Measurements from ENCODE around the gene TTC34.

Gene TTC34

GRCh38 chr1:2637442-2638145 lies 163.9 kb downstream of the TTC34 start:
- H3K27me3 ChIP-seq (ENCODE audit: insufficient read depth, low read length) = no peaks in the 10 kb centered on the region; the same call in 1 of the 2 replicates
- TF ChIP-seq CTCF (IDR thresholded peaks at IDR 0.05; ENCODE audit: low read length) (no peak), EZH2 (IDR thresholded peaks at IDR 0.05; ENCODE audit: borderline replicate concordance, low read length) (no peak)
- no peak overlapping the region for H3K4me3 ChIP-seq (ENCODE audit: low read depth, low read length, poor library complexity, severe bottlenecking)
- no peaks in the 10 kb centered on the region for H4K20me1 ChIP-seq (ENCODE audit: insufficient read depth, low read length)
- H3K27ac ChIP-seq (ENCODE audit: low read depth, low read length, poor library complexity, severe bottlenecking) = no peak overlapping the region
- no peaks in the 10 kb centered on the region for H3K79me2 ChIP-seq (ENCODE audit: insufficient read depth, low read length)
- H3K9me2 ChIP-seq (ENCODE audit: low read depth, low read length) = no peaks in the 10 kb centered on the region
- no peaks in the 10 kb centered on the region; the same call in 1 of the 2 replicates for H3K36me3 ChIP-seq (ENCODE audit: insufficient read depth, low read length)
- no peaks in the 10 kb centered on the region for H3F3A ChIP-seq (ENCODE audit: insufficient read depth, low read length)
- no peak overlapping the region for H3K9ac ChIP-seq (ENCODE audit: low read length)
- no peak overlapping the region for H2AFZ ChIP-seq (ENCODE audit: low read length)
- no peak overlapping the region for H3K4me2 ChIP-seq (ENCODE audit: low read length)
- peaks cover 13% of the 10 kb centered on the region for H3K9me3 ChIP-seq (ENCODE audit: low read length)
- H3K4me1 ChIP-seq (ENCODE audit: insufficient read depth, low read length, severe bottlenecking) = peaks cover 9% of the 10 kb centered on the region

- Histone ChIP-seq H3K9me2 (ENCODE audit: low read depth, low read length) (no peaks in the 10 kb centered on the region), H3K9me3 (ENCODE audit: low read length) (peaks cover 13% of the 10 kb centered on the region), H3K27me3 (ENCODE audit: insufficient read depth, low read length) (no peaks in the 10 kb centered on the region; the same call in 1 of the 2 replicates), H3K4me2 (ENCODE audit: low read length) (no peak overlapping the region), H3K4me3 (ENCODE audit: low read depth, low read length, poor library complexity, severe bottlenecking) (no peak overlapping the region), H3K36me3 (ENCODE audit: insufficient read depth, low read length) (no peaks in the 10 kb centered on the region; the same call in 1 of the 2 replicates), H3K27ac (ENCODE audit: low read depth, low read length, poor library complexity, severe bottlenecking) (no peak overlapping the region), H3K79me2 (ENCODE audit: insufficient read depth, low read length) (no peaks in the 10 kb centered on the region), H3F3A (ENCODE audit: insufficient read depth, low read length) (no peaks in the 10 kb centered on the region), H3K9ac (ENCODE audit: low read length) (no peak overlapping the region), H4K20me1 (ENCODE audit: insufficient read depth, low read length) (no peaks in the 10 kb centered on the region), H3K4me1 (ENCODE audit: insufficient read depth, low read length, severe bottlenecking) (peaks cover under 1% of the 10 kb centered on the region), H2AFZ (ENCODE audit: low read length) (no peak overlapping the region)
- no peak for TF ChIP-seq CTCF (IDR thresholded peaks at IDR 0.05; ENCODE audit: low read length)
- TF ChIP-seq EZH2 (IDR thresholded peaks at IDR 0.05; ENCODE audit: borderline replicate concordance, low read length) = no peak
These were observed 164.8 kb downstream of the TTC34 start for GRCh38 chr1:2636733-2637132.

- TF ChIP-seq CTCF (IDR thresholded peaks at IDR 0.05; ENCODE audit: low read length) (no peak), EZH2 (IDR thresholded peaks at IDR 0.05; ENCODE audit: borderline replicate concordance, low read length) (no peak)
- Histone ChIP-seq H2AFZ (ENCODE audit: low read length) (no peak overlapping the region), H3K4me2 (ENCODE audit: low read length) (no peak overlapping the region), H3K4me1 (ENCODE audit: insufficient read depth, low read length, severe bottlenecking) (no peaks in the 10 kb centered on the region), H3K9me2 (ENCODE audit: low read depth, low read length) (no peaks in the 10 kb centered on the region), H3K27ac (ENCODE audit: low read depth, low read length, poor library complexity, severe bottlenecking) (no peak overlapping the region), H4K20me1 (ENCODE audit: insufficient read depth, low read length) (no peaks in the 10 kb centered on the region), H3K9ac (ENCODE audit: low read length) (no peak overlapping the region), H3K27me3 (ENCODE audit: insufficient read depth, low read length) (no peaks in the 10 kb centered on the region; the same call in 1 of the 2 replicates), H3K9me3 (ENCODE audit: low read length) (peaks cover 13% of the 10 kb centered on the region), H3K36me3 (ENCODE audit: insufficient read depth, low read length) (no peaks in the 10 kb centered on the region; the same call in 1 of the 2 replicates), H3K79me2 (ENCODE audit: insufficient read depth, low read length) (no peaks in the 10 kb centered on the region), H3F3A (ENCODE audit: insufficient read depth, low read length) (no peaks in the 10 kb centered on the region), H3K4me3 (ENCODE audit: low read depth, low read length, poor library complexity, severe bottlenecking) (no peak overlapping the region)
These were observed 166.0 kb downstream of the TTC34 start for GRCh38 chr1:2635361-2636010.
